HepG2 (cell line): Measurements from ENCODE around the gene CYYR1. TPM values are rescaled to one million over a fixed set of nuclear protein-coding genes. Genes with fewer than 3 reads are reported as not detected.

Experiments used
- ATAC-seq: fragments of 200-7000 bp; cut with Tn5 transposase; 3 replicates; pipeline ENCODE4 v1.9.1; 2020; ENCODE audit warnings: mild to moderate bottlenecking, moderate library complexity
- BruUV-seq: library from RNA; stranded (reverse); fragments of 400-500 nt; replicated peaks from 2 replicates; lab custom pipeline; 2021; lab: Mats Ljungman, UMichigan
- CTCF ChIA-PET: fragments of 300-600 bp; formaldehyde crosslinking; extraction: SDS; loops from one replicate; lab custom pipeline; 2021; ENCODE audit warnings: low total read pairs, inconsistent platforms, low intra/inter-chr PET ratio; lab: Yijun Ruan, JAX
- POLR2A ChIA-PET: fragments of 350-600 bp; sonication (Branson Sonifier 250); formaldehyde crosslinking; loops from one replicate; lab custom pipeline; 2020; ENCODE audit warnings: antibody characterized with exemption, inconsistent platforms; lab: Yijun Ruan, JAX
- DNase-seq: peaks from one replicate; pipeline ENCODE4 v3.0.0-alpha.2; 2015; ENCODE audit warnings: low spot score
- FAIRE-seq: peaks from 3 replicates; lab custom pipeline; 2011; peaks lifted over from hg19 to GRCh38; lab: Jason Lieb, UNC
- H2AFZ ChIP-seq: one replicate; pipeline ENCODE4 v1.6.1; 2011; ENCODE audit warnings: low read length, inconsistent platforms
- H3K27ac ChIP-seq: fragments of 300-600 bp; 3 replicates; pipeline ENCODE4 v1.8.0; 2011; ENCODE audit warnings: mixed run types, mild to moderate bottlenecking, mixed read lengths, low read length, inconsistent platforms; ENCODE audit not compliant: insufficient read depth; ENCODE audit errors: extremely low read length
- H3K27me3 ChIP-seq, 2 experiments: fragments of 200-600 bp in 1 of 2; 2 replicates in 1 of 2; 3 replicates in 1 of 2; pipeline versions ENCODE4 v1.6.0 to v1.8.0; 2011; ENCODE audit warnings: low read length in 2 of 2, mild to moderate bottlenecking in 2 of 2, moderate library complexity in 2 of 2, inconsistent platforms in 1 of 2; ENCODE audit not compliant: insufficient read depth in 2 of 2, control insufficient read depth in 1 of 2
- H3K36me3 ChIP-seq, 2 experiments: fragments of 200-600 bp in 1 of 2; replicated peaks in 1 of 2; 2 replicates in 1 of 2; 3 replicates in 1 of 2; pipeline versions ENCODE4 v1.5.1 to v1.8.0; 2011; ENCODE audit warnings: low read length in 2 of 2, inconsistent platforms in 1 of 2; ENCODE audit not compliant: insufficient read depth in 2 of 2, control insufficient read depth in 1 of 2
- H3K4me1 ChIP-seq: 2 replicates; pipeline ENCODE4 v1.5.1; 2012; ENCODE audit warnings: low read length, inconsistent platforms; ENCODE audit not compliant: insufficient read depth
- H3K4me2 ChIP-seq: 2 replicates; pipeline ENCODE4 v1.6.0; 2011; ENCODE audit warnings: low read depth, low read length, inconsistent platforms
- H3K4me3 ChIP-seq, 3 experiments: fragments of 200-600 bp in 1 of 3; sonication (generic), shearing (Covaris generic) in 1 of 3; replicated peaks in 1 of 3; 2 replicates each; pipeline ENCODE4 v1.5.1; 2011 to 2016; ENCODE audit warnings: low read length in 3 of 3, inconsistent platforms in 2 of 3, low read depth in 2 of 3, mild to moderate bottlenecking in 2 of 3, control low read depth in 1 of 3, mixed read lengths in 1 of 3; ENCODE audit not compliant: insufficient read depth in 1 of 3
- H3K79me2 ChIP-seq: one replicate; pipeline ENCODE4 v1.6.1; 2011; ENCODE audit warnings: low read length, inconsistent platforms; ENCODE audit not compliant: insufficient read depth
- H3K9ac ChIP-seq: 2 replicates; pipeline ENCODE4 v1.6.0; 2011; ENCODE audit warnings: mild to moderate bottlenecking, low read depth, low read length, inconsistent platforms; ENCODE audit not compliant: insufficient read depth
- H3K9me3 ChIP-seq: 2 replicates; pipeline ENCODE4 v1.5.1; 2012; ENCODE audit warnings: mild to moderate bottlenecking, low read length
- H4K20me1 ChIP-seq: 2 replicates; pipeline ENCODE4 v1.6.0; 2011; ENCODE audit warnings: inconsistent platforms, mild to moderate bottlenecking, low read length, moderate library complexity; ENCODE audit not compliant: insufficient read depth
- BORCS8-MEF2B ChIP-seq: sonication (generic); formaldehyde crosslinking; IDR thresholded peaks from 2 replicates; pipeline ENCODE4 v1.8.0; 2022; ENCODE audit warnings: mild to moderate bottlenecking, missing genetic modification reagents
- FOSL2 ChIP-seq: sonication (generic); formaldehyde crosslinking; IDR thresholded peaks from 2 replicates; pipeline ENCODE4 v1.4.0; 2020; ENCODE audit warnings: missing genetic modification reagents
- FOXM1 ChIP-seq: sonication (generic); formaldehyde crosslinking; IDR thresholded peaks from 2 replicates; pipeline ENCODE4 v1.5.0; 2020; ENCODE audit warnings: missing genetic modification reagents
- GTF2F1 ChIP-seq: fragments of 150-350 bp; IDR thresholded peaks from 2 replicates; pipeline ENCODE4 v1.6.1; 2014; ENCODE audit warnings: low read length
- HNRNPK ChIP-seq: fragments of 200-400 bp; formaldehyde crosslinking; IDR thresholded peaks from 2 replicates; pipeline ENCODE4 v1.6.1; 2018; ENCODE audit warnings: low read length, low read depth, moderate library complexity, mild to moderate bottlenecking; ENCODE audit not compliant: poor library complexity, severe bottlenecking
- HOXA3 ChIP-seq: sonication (generic); formaldehyde crosslinking; IDR thresholded peaks from 2 replicates; pipeline ENCODE4 v1.5.0; 2020; ENCODE audit warnings: missing genetic modification reagents
- NFYC ChIP-seq: IDR thresholded peaks from 2 replicates; pipeline ENCODE4 v1.6.1; 2016; ENCODE audit warnings: missing genetic modification reagents, missing compliant biosample characterization
- NR1H2 ChIP-seq: sonication (generic); formaldehyde crosslinking; IDR thresholded peaks from 2 replicates; pipeline ENCODE4 v1.8.1; 2022; ENCODE audit warnings: low read depth, missing genetic modification reagents, borderline replicate concordance
- REL ChIP-seq: sonication (generic); formaldehyde crosslinking; conservative IDR thresholded peaks from 2 replicates; pipeline ENCODE4 v1.8.0; 2022; ENCODE audit warnings: mild to moderate bottlenecking, missing genetic modification reagents, moderate library complexity
- ZMYM3 ChIP-seq: sonication (generic); formaldehyde crosslinking; IDR thresholded peaks from 2 replicates; pipeline ENCODE4 v1.5.1; 2020; ENCODE audit warnings: mild to moderate bottlenecking, missing genetic modification reagents
- ZNF225 ChIP-seq: sonication (generic); formaldehyde crosslinking; IDR thresholded peaks from 2 replicates; pipeline ENCODE4 v1.4.0; 2020; ENCODE audit warnings: mild to moderate bottlenecking, missing genetic modification reagents
- ZNF547 ChIP-seq: sonication (generic); formaldehyde crosslinking; IDR thresholded peaks from 2 replicates; pipeline ENCODE4 v1.5.1; 2020; ENCODE audit warnings: mild to moderate bottlenecking, missing genetic modification reagents
- ZNF83 ChIP-seq: sonication (generic); formaldehyde crosslinking; IDR thresholded peaks from 2 replicates; pipeline ENCODE4 v1.4.0; 2020; ENCODE audit warnings: missing genetic modification reagents, mild to moderate bottlenecking, borderline replicate concordance
- ZSCAN12 ChIP-seq: sonication (generic); formaldehyde crosslinking; IDR thresholded peaks from 2 replicates; pipeline ENCODE4 v1.9.0; 2021; ENCODE audit warnings: mild to moderate bottlenecking, missing genetic modification reagents
- ZZZ3 ChIP-seq: sonication (generic); formaldehyde crosslinking; IDR thresholded peaks from 2 replicates; pipeline ENCODE4 v1.4.0; 2020; ENCODE audit warnings: missing genetic modification reagents, mild to moderate bottlenecking, borderline replicate concordance
- WGBS: methylation state at CpG from one replicate; pipeline ENCODE4 v1.1.6; 2017; ENCODE audit warnings: low lambda C conversion rate; 5-methylcytosine and 5-hydroxymethylcytosine counted together
- in situ Hi-C: cut with HindIII; loops from 2 replicates; pipeline ENCODE4 v1.10.0; 2017; ENCODE audit warnings: low pct_unique_long_range_greater_than_20kb; ENCODE audit not compliant: extremely low pct_ligation_motif_present
- intact Hi-C: fragments of 100-400 bp; cut with micrococcal nuclease; formaldehyde crosslinking; loops from one replicate; pipeline ENCODE4 v1.10.0; 2022; ENCODE audit not compliant: unreplicated experiment
- polyA plus RNA-seq, 8 experiments: library from polyadenylated mRNA; depleted of rRNA in 3 of 8; stranded (reverse) in 7 of 8; unstranded in 1 of 8; fragments of >200 nt; fragmentation: Illumina TruSeq in 4 of 8; extraction: Trizol in 4 of 8; gene quantifications; 2 replicates each; pipeline versions ENCODE4 v1.2.1 to v1.2.3, GENCODE V29; 2011 to 2016; ENCODE audit warnings: low read depth in 4 of 8, missing spikeins in 1 of 8, mixed read lengths in 1 of 8; ENCODE audit not compliant: insufficient read depth in 1 of 8
- total RNA-seq, 5 experiments: library from RNA; depleted of rRNA; stranded (reverse); fragments of >200 nt; fragmentation: Illumina TruSeq; extraction: Trizol; gene quantifications; 2 replicates each; pipeline ENCODE4 v1.2.3, GENCODE V29; 2016; ENCODE audit warnings: low read depth in 1 of 5
- TF ChIP-seq, protein P1 (sequence below): sonication (generic); formaldehyde crosslinking; IDR thresholded peaks from 2 replicates; pipeline ENCODE4 v1.4.0; 2020; ENCODE audit warnings: mild to moderate bottlenecking, low read depth, missing genetic modification reagents
- TF ChIP-seq, protein P2 (sequence below): sonication (generic); formaldehyde crosslinking; IDR thresholded peaks from 2 replicates; pipeline ENCODE4 v1.5.0; 2020; ENCODE audit warnings: mild to moderate bottlenecking, missing genetic modification reagents
- TF ChIP-seq, protein P3 (sequence below): IDR thresholded peaks from 2 replicates; pipeline ENCODE4 v1.6.1; 2016

The CYYR1 gene
- total and polyA plus RNA-seq, 2 of the 13 experiments (the other 11 are each of a cell fraction or from before 2014, with no cell fraction given), result not detected

DNA sequence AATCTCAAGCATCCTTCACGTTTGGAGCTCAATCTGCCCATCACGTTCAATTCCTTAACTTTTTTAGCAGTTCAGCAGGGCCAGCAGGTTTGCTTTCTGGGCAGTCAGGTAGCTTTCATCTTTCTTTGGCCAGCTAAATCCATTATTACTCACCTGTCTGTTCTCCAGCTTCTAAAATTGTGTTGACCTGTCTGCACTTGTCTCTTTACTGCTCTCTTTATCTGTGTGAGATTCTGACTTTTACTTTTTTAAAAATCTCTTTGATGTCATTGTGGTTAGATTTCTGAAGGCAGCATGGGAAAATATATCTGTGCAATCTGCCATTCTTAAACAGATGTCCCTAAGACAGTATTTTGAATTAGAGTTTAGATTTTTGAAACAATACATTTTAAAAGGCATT, 24.9 kb upstream of the CYYR1 start:
- H3K4me2 ChIP-seq, result no peak overlapping the region
- peaks cover 80% of the 10 kb centered on the region for H3K9me3 ChIP-seq
- no peaks in the 10 kb centered on the region for H4K20me1 ChIP-seq
- in situ Hi-C loops (no loop called here), intact Hi-C loops (no loop called here)
- no peaks in the 10 kb centered on the region for H3K36me3 ChIP-seq
- no peak overlapping the region for H3K9ac ChIP-seq
- no peak overlapping the region for H2AFZ ChIP-seq
- ATAC-seq (no peak), FAIRE-seq (no peak), DNase-seq (no peak)
- no peak overlapping the region for H3K4me3 ChIP-seq
- WGBS, result 0% methylated on average over 2 of the region's 2 CpGs
- H3K79me2 ChIP-seq, result no peaks in the 10 kb centered on the region
- no peaks in the 10 kb centered on the region for H3K4me1 ChIP-seq
- H3K27me3 ChIP-seq, result no peaks in the 10 kb centered on the region
- TF ChIP-seq REL (no peak), NFYC (CRISPR knock-in tag) (no peak), ZNF83 (CRISPR knock-in tag) (no peak), ZNF547 (CRISPR knock-in tag) (no peak), FOSL2 (no peak), ZZZ3 (CRISPR knock-in tag) (no peak), BORCS8-MEF2B (CRISPR knock-in tag) (no peak), ZNF225 (CRISPR knock-in tag) (no peak), NR1H2 (CRISPR knock-in tag) (no peak), ZSCAN12 (no peak), HNRNPK (no peak), FOXM1 (CRISPR knock-in tag) (no peak), ZMYM3 (CRISPR knock-in tag) (no peak), GTF2F1 (no peak), HOXA3 (CRISPR knock-in tag) (no peak)
- TF ChIP-seq, protein P1, sequence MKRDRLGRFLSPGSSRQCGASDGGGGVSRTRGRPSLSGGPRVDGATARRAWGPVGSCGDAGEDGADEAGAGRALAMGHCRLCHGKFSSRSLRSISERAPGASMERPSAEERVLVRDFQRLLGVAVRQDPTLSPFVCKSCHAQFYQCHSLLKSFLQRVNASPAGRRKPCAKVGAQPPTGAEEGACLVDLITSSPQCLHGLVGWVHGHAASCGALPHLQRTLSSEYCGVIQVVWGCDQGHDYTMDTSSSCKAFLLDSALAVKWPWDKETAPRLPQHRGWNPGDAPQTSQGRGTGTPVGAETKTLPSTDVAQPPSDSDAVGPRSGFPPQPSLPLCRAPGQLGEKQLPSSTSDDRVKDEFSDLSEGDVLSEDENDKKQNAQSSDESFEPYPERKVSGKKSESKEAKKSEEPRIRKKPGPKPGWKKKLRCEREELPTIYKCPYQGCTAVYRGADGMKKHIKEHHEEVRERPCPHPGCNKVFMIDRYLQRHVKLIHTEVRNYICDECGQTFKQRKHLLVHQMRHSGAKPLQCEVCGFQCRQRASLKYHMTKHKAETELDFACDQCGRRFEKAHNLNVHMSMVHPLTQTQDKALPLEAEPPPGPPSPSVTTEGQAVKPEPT (CRISPR knock-in tag), result no peak
- TF ChIP-seq, protein P2, sequence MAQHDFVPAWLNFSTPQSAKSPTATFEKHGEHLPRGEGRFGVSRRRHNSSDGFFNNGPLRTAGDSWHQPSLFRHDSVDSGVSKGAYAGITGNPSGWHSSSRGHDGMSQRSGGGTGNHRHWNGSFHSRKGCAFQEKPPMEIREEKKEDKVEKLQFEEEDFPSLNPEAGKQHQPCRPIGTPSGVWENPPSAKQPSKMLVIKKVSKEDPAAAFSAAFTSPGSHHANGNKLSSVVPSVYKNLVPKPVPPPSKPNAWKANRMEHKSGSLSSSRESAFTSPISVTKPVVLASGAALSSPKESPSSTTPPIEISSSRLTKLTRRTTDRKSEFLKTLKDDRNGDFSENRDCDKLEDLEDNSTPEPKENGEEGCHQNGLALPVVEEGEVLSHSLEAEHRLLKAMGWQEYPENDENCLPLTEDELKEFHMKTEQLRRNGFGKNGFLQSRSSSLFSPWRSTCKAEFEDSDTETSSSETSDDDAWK (CRISPR knock-in tag), result no peak
- TF ChIP-seq, protein P3, sequence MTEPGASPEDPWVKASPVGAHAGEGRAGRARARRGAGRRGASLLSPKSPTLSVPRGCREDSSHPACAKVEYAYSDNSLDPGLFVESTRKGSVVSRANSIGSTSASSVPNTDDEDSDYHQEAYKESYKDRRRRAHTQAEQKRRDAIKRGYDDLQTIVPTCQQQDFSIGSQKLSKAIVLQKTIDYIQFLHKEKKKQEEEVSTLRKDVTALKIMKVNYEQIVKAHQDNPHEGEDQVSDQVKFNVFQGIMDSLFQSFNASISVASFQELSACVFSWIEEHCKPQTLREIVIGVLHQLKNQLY, result no peak
- H3K27ac ChIP-seq, result no peak overlapping the region
- ChIA-PET POLR2A (no interaction called here), CTCF (no interaction called here)
- BruUV-seq, result no TSS peak
